Gastroesophageal sphincter (tissue), 3 donors: ENCODE data around the gene CDADC1.

Experiments used
- CTCF ChIP-seq, 4 experiments: fragments of 200-600 bp in 2 of 4; fragments of 450-650 bp in 2 of 4; sonication (generic) in 1 of 4; IDR thresholded peaks; one replicate each; pipeline ENCODE4 v1.5.1; 2017 to 2019; ENCODE audit warnings: antibody characterized with exemption in 4 of 4, mild to moderate bottlenecking in 2 of 4, moderate library complexity in 2 of 4
- EP300 ChIP-seq: sonication (generic); formaldehyde crosslinking; IDR thresholded peaks from one replicate; pipeline ENCODE4 v1.6.1; 2017; ENCODE audit warnings: antibody characterized with exemption, mild to moderate bottlenecking
- POLR2A ChIP-seq, 2 donors: fragments of 450-650 bp; IDR thresholded peaks; one replicate each; pipeline ENCODE4 v1.6.1; 2017; ENCODE audit warnings: antibody characterized with exemption in 2 of 2, mild to moderate bottlenecking in 2 of 2, moderate library complexity in 1 of 2
- POLR2AphosphoS5 ChIP-seq: sonication (generic); formaldehyde crosslinking; IDR thresholded peaks from one replicate; pipeline ENCODE4 v1.6.1; 2017; ENCODE audit warnings: antibody characterized with exemption

GRCh38 chr13:49323344-49323743, 75.6 kb downstream of the CDADC1 start:
- TF ChIP-seq CTCF (IDR thresholded peaks at IDR 0.05) (no peak), POLR2A (IDR thresholded peaks at IDR 0.05) (no peak), EP300 (no peak), POLR2AphosphoS5 (no peak)
